HepG2 (cell line): Measurements from ENCODE around the gene CBL. TPM values are rescaled to one million over a fixed set of nuclear protein-coding genes. Genes with fewer than 3 reads are reported as not detected.
A peak's percentile ranks its signal among the peaks of the same experiment; 100 is the strongest.

ENCODE experiments used
- ATAC-seq: fragments of 200-7000 bp; cut with Tn5 transposase; 3 replicates; pipeline ENCODE4 v1.9.1; 2020; ENCODE audit warnings: mild to moderate bottlenecking, moderate library complexity
- BruUV-seq: library from RNA; stranded (reverse); fragments of 400-500 nt; replicated peaks from 2 replicates; lab custom pipeline; 2021; lab: Mats Ljungman, UMichigan
- CTCF ChIA-PET: fragments of 300-600 bp; formaldehyde crosslinking; extraction: SDS; loops from one replicate; lab custom pipeline; 2021; ENCODE audit warnings: low total read pairs, inconsistent platforms, low intra/inter-chr PET ratio; lab: Yijun Ruan, JAX
- POLR2A ChIA-PET: fragments of 350-600 bp; sonication (Branson Sonifier 250); formaldehyde crosslinking; loops from one replicate; lab custom pipeline; 2020; ENCODE audit warnings: antibody characterized with exemption, inconsistent platforms; lab: Yijun Ruan, JAX
- DNase-seq: peaks from one replicate; pipeline ENCODE4 v3.0.0-alpha.2; 2015; ENCODE audit warnings: low spot score
- FAIRE-seq: peaks from 3 replicates; lab custom pipeline; 2011; peaks lifted over from hg19 to GRCh38; lab: Jason Lieb, UNC
- H2AFZ ChIP-seq: one replicate; pipeline ENCODE4 v1.6.1; 2011; ENCODE audit warnings: low read length, inconsistent platforms
- H3K27ac ChIP-seq: fragments of 300-600 bp; 3 replicates; pipeline ENCODE4 v1.8.0; 2011; ENCODE audit warnings: mixed run types, mild to moderate bottlenecking, mixed read lengths, low read length, inconsistent platforms; ENCODE audit not compliant: insufficient read depth; ENCODE audit errors: extremely low read length
- H3K27me3 ChIP-seq, 2 experiments: fragments of 200-600 bp in 1 of 2; 2 replicates in 1 of 2; 3 replicates in 1 of 2; pipeline versions ENCODE4 v1.6.0 to v1.8.0; 2011; ENCODE audit warnings: low read length in 2 of 2, mild to moderate bottlenecking in 2 of 2, moderate library complexity in 2 of 2, inconsistent platforms in 1 of 2; ENCODE audit not compliant: insufficient read depth in 2 of 2, control insufficient read depth in 1 of 2
- H3K36me3 ChIP-seq, 2 experiments: fragments of 200-600 bp in 1 of 2; replicated peaks in 1 of 2; 2 replicates in 1 of 2; 3 replicates in 1 of 2; pipeline versions ENCODE4 v1.5.1 to v1.8.0; 2011; ENCODE audit warnings: low read length in 2 of 2, inconsistent platforms in 1 of 2; ENCODE audit not compliant: insufficient read depth in 2 of 2, control insufficient read depth in 1 of 2
- H3K4me1 ChIP-seq: 2 replicates; pipeline ENCODE4 v1.5.1; 2012; ENCODE audit warnings: low read length, inconsistent platforms; ENCODE audit not compliant: insufficient read depth
- H3K4me2 ChIP-seq: 2 replicates; pipeline ENCODE4 v1.6.0; 2011; ENCODE audit warnings: low read depth, low read length, inconsistent platforms
- H3K4me3 ChIP-seq, 3 experiments: fragments of 200-600 bp in 1 of 3; sonication (generic), shearing (Covaris generic) in 1 of 3; replicated peaks in 1 of 3; 2 replicates each; pipeline ENCODE4 v1.5.1; 2011 to 2016; ENCODE audit warnings: low read length in 3 of 3, inconsistent platforms in 2 of 3, low read depth in 2 of 3, mild to moderate bottlenecking in 2 of 3, control low read depth in 1 of 3, mixed read lengths in 1 of 3; ENCODE audit not compliant: insufficient read depth in 1 of 3
- H3K79me2 ChIP-seq: one replicate; pipeline ENCODE4 v1.6.1; 2011; ENCODE audit warnings: low read length, inconsistent platforms; ENCODE audit not compliant: insufficient read depth
- H3K9ac ChIP-seq: 2 replicates; pipeline ENCODE4 v1.6.0; 2011; ENCODE audit warnings: mild to moderate bottlenecking, low read depth, low read length, inconsistent platforms; ENCODE audit not compliant: insufficient read depth
- H3K9me3 ChIP-seq: 2 replicates; pipeline ENCODE4 v1.5.1; 2012; ENCODE audit warnings: mild to moderate bottlenecking, low read length
- H4K20me1 ChIP-seq: 2 replicates; pipeline ENCODE4 v1.6.0; 2011; ENCODE audit warnings: inconsistent platforms, mild to moderate bottlenecking, low read length, moderate library complexity; ENCODE audit not compliant: insufficient read depth
- ETV6 ChIP-seq: sonication (generic); formaldehyde crosslinking; conservative IDR thresholded peaks from 2 replicates; pipeline ENCODE4 v1.4.0; 2020; ENCODE audit warnings: missing genetic modification reagents
- HNRNPL ChIP-seq: fragments of 200-400 bp; formaldehyde crosslinking; IDR thresholded peaks from 2 replicates; pipeline ENCODE4 v1.6.1; 2017; ENCODE audit warnings: mild to moderate bottlenecking, low read depth, low read length
- NFE2L2 ChIP-seq: fragments of 150-350 bp; IDR thresholded peaks from 2 replicates; pipeline ENCODE4 v1.6.1; 2014; ENCODE audit warnings: low read length
- PCBP1 ChIP-seq: fragments of 200-400 bp; formaldehyde crosslinking; IDR thresholded peaks from 2 replicates; pipeline ENCODE4 v1.6.1; 2017; ENCODE audit warnings: mild to moderate bottlenecking, low read depth, low read length, borderline replicate concordance
- POLR2AphosphoS2 ChIP-seq: IDR thresholded peaks from 2 replicates; pipeline ENCODE4 v1.6.1; 2011; ENCODE audit warnings: low read depth, low read length, improper control_type of control experiment
- RNF2 ChIP-seq: fragments of 450-650 bp; conservative IDR thresholded peaks from 2 replicates; pipeline ENCODE4 v1.6.1; 2016; ENCODE audit warnings: low read depth
- ZFP41 ChIP-seq: sonication (generic); formaldehyde crosslinking; IDR thresholded peaks from 2 replicates; pipeline ENCODE4 v1.4.0; 2020; ENCODE audit warnings: mild to moderate bottlenecking, missing genetic modification reagents, borderline replicate concordance
- ZFX ChIP-seq: sonication (generic); formaldehyde crosslinking; IDR thresholded peaks from 2 replicates; pipeline ENCODE4 v1.4.0; 2020; ENCODE audit warnings: mild to moderate bottlenecking, low read depth, missing genetic modification reagents, moderate library complexity
- ZNF263 ChIP-seq: sonication (generic); formaldehyde crosslinking; IDR thresholded peaks from 2 replicates; pipeline ENCODE4 v1.4.0; 2020; ENCODE audit warnings: missing genetic modification reagents
- ZNF350 ChIP-seq: sonication (generic); formaldehyde crosslinking; IDR thresholded peaks from 2 replicates; pipeline ENCODE4 v1.4.0; 2020; ENCODE audit warnings: mild to moderate bottlenecking, low read depth, missing genetic modification reagents, borderline replicate concordance
- ZNF556 ChIP-seq: sonication (generic); formaldehyde crosslinking; IDR thresholded peaks from 2 replicates; pipeline ENCODE4 v1.4.0; 2020; ENCODE audit warnings: mild to moderate bottlenecking, missing genetic modification reagents, borderline replicate concordance
- ZNF781 ChIP-seq: sonication (generic); formaldehyde crosslinking; IDR thresholded peaks from 2 replicates; pipeline ENCODE4 v1.5.1; 2020; ENCODE audit warnings: borderline replicate concordance, mild to moderate bottlenecking, missing genetic modification reagents; ENCODE audit errors: not compliant biosample characterization
- ZNF792 ChIP-seq: IDR thresholded peaks from 2 replicates; pipeline ENCODE4 v1.6.1; 2016
- WGBS: methylation state at CpG from one replicate; pipeline ENCODE4 v1.1.6; 2017; ENCODE audit warnings: low lambda C conversion rate; 5-methylcytosine and 5-hydroxymethylcytosine counted together
- in situ Hi-C: cut with HindIII; loops from 2 replicates; pipeline ENCODE4 v1.10.0; 2017; ENCODE audit warnings: low pct_unique_long_range_greater_than_20kb; ENCODE audit not compliant: extremely low pct_ligation_motif_present
- intact Hi-C: fragments of 100-400 bp; cut with micrococcal nuclease; formaldehyde crosslinking; loops from one replicate; pipeline ENCODE4 v1.10.0; 2022; ENCODE audit not compliant: unreplicated experiment
- polyA plus RNA-seq, 8 experiments: library from polyadenylated mRNA; depleted of rRNA in 3 of 8; stranded (reverse) in 7 of 8; unstranded in 1 of 8; fragments of >200 nt; fragmentation: Illumina TruSeq in 4 of 8; extraction: Trizol in 4 of 8; gene quantifications; 2 replicates each; pipeline versions ENCODE4 v1.2.1 to v1.2.3, GENCODE V29; 2011 to 2016; ENCODE audit warnings: low read depth in 4 of 8, missing spikeins in 1 of 8, mixed read lengths in 1 of 8; ENCODE audit not compliant: insufficient read depth in 1 of 8
- total RNA-seq, 5 experiments: library from RNA; depleted of rRNA; stranded (reverse); fragments of >200 nt; fragmentation: Illumina TruSeq; extraction: Trizol; gene quantifications; 2 replicates each; pipeline ENCODE4 v1.2.3, GENCODE V29; 2016; ENCODE audit warnings: low read depth in 1 of 5
- TF ChIP-seq, protein P1 (sequence below): sonication (generic); formaldehyde crosslinking; conservative IDR thresholded peaks from 2 replicates; pipeline ENCODE4 v1.8.0; 2022; ENCODE audit warnings: mild to moderate bottlenecking, moderate library complexity, missing genetic modification reagents

Gene CBL
- total and polyA plus RNA-seq, 2 of the 13 experiments (the other 11 are each of a cell fraction or from before 2014, with no cell fraction given), result 6.6 to 7.4 TPM

GRCh38 chr11:119341222-119342022 is 135.3 kb downstream of the CBL start:
- peak overlapping the region; percentile 84 for H3K4me2 ChIP-seq
- FAIRE-seq, result no peak

More at GRCh38 chr11:119341222-119342022, 135.3 kb downstream of the CBL start:
- peak; percentile 14 for ATAC-seq
- H3K9ac ChIP-seq, result no peak overlapping the region
- 29% methylated on average over 8 of the region's 16 CpGs for WGBS
- no peak for DNase-seq
- ChIA-PET POLR2A (interaction anchor here (0.7 to 3.2 kb wide), 5 partner anchors 28 to 220 kb away, joined by 3 to 31 read pairs (median 5); partner anchors contain the start of genes HINFP and USP2), CTCF (interaction anchor here (1.6 kb wide), 1 partner anchor 32 kb away, joined by 12 read pairs; no protein-coding TSS in a partner anchor)
- peaks cover 38% of the 10 kb centered on the region for H3K4me1 ChIP-seq
- no TSS peak for BruUV-seq
- intact Hi-C loops, result no loop called here
- TF ChIP-seq HNRNPL (peak; percentile 93), ZFP41 (CRISPR knock-in tag) (no peak), PCBP1 (0 out of 2 replicates have a peak, but pooled peaks have one; percentile 44), POLR2AphosphoS2 (no peak), ZNF556 (no peak), ETV6 (CRISPR knock-in tag) (no peak), ZFX (CRISPR knock-in tag) (0 out of 2 replicates have a peak, but pooled peaks have one; percentile 4), RNF2 (no peak), ZNF263 (CRISPR knock-in tag) (0 out of 2 replicates have a peak, but pooled peaks have one; percentile 19), ZNF781 (no peak), ZNF792 (CRISPR knock-in tag) (no peak), NFE2L2 (no peak), ZNF350 (CRISPR knock-in tag) (0 out of 2 replicates have a peak, but pooled peaks have one; percentile 38)
- TF ChIP-seq, protein P1, sequence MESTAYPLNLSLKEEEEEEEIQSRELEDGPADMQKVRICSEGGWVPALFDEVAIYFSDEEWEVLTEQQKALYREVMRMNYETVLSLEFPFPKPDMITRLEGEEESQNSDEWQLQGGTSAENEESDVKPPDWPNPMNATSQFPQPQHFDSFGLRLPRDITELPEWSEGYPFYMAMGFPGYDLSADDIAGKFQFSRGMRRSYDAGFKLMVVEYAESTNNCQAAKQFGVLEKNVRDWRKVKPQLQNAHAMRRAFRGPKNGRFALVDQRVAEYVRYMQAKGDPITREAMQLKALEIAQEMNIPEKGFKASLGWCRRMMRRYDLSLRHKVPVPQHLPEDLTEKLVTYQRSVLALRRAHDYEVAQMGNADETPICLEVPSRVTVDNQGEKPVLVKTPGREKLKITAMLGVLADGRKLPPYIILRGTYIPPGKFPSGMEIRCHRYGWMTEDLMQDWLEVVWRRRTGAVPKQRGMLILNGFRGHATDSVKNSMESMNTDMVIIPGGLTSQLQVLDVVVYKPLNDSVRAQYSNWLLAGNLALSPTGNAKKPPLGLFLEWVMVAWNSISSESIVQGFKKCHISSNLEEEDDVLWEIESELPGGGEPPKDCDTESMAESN (CRISPR knock-in tag), result no peak
- H3K27me3 ChIP-seq, result peaks cover 2 to 56% of the 10 kb centered on the region in 2 experiments; a peak in 4 of 5 replicates
- H3K27ac ChIP-seq, result no peak overlapping the region
- no peaks in the 10 kb centered on the region for H3K9me3 ChIP-seq
- peaks cover 5 to 8% of the 10 kb centered on the region in 2 experiments; a peak in 4 of 5 replicates for H3K36me3 ChIP-seq
- no peak overlapping the region for H2AFZ ChIP-seq
- H4K20me1 ChIP-seq, result peaks cover 4% of the 10 kb centered on the region; the same call in 1 of the 2 replicates
- in situ Hi-C loops, result no loop called here
- H3K79me2 ChIP-seq, result peaks cover 5% of the 10 kb centered on the region
- H3K4me3 ChIP-seq, result peak overlapping the region in 2 of 3 experiments; percentile 57 to 79; a peak in 2 of 6 replicates
